ENCODE measurements around the gene SIGLEC5.

- TF ChIP-seq, protein P1, sequence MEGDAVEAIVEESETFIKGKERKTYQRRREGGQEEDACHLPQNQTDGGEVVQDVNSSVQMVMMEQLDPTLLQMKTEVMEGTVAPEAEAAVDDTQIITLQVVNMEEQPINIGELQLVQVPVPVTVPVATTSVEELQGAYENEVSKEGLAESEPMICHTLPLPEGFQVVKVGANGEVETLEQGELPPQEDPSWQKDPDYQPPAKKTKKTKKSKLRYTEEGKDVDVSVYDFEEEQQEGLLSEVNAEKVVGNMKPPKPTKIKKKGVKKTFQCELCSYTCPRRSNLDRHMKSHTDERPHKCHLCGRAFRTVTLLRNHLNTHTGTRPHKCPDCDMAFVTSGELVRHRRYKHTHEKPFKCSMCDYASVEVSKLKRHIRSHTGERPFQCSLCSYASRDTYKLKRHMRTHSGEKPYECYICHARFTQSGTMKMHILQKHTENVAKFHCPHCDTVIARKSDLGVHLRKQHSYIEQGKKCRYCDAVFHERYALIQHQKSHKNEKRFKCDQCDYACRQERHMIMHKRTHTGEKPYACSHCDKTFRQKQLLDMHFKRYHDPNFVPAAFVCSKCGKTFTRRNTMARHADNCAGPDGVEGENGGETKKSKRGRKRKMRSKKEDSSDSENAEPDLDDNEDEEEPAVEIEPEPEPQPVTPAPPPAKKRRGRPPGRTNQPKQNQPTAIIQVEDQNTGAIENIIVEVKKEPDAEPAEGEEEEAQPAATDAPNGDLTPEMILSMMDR (conservative IDR thresholded peaks at IDR 0.05; ENCODE audit: low read depth, low read length), result no peak
- TF ChIP-seq EZH2phosphoT487 (IDR thresholded peaks at IDR 0.05; ENCODE audit: borderline replicate concordance, low read length), result no peak
These were observed 58.6 kb downstream of the SIGLEC5 start for GRCh38 chr19:51571599-51571998.

Measured in PC-3 (cell line).